DMS79 treated with DMSO at 0.1 percent for 48 hours (cell line): ENCODE measurements around the gene GDPD3.

Experiments
- DNase-seq: peaks from one replicate; lab custom pipeline; 2025; lab: John Stamatoyannopoulos, UW

Gene GDPD3

DNA sequence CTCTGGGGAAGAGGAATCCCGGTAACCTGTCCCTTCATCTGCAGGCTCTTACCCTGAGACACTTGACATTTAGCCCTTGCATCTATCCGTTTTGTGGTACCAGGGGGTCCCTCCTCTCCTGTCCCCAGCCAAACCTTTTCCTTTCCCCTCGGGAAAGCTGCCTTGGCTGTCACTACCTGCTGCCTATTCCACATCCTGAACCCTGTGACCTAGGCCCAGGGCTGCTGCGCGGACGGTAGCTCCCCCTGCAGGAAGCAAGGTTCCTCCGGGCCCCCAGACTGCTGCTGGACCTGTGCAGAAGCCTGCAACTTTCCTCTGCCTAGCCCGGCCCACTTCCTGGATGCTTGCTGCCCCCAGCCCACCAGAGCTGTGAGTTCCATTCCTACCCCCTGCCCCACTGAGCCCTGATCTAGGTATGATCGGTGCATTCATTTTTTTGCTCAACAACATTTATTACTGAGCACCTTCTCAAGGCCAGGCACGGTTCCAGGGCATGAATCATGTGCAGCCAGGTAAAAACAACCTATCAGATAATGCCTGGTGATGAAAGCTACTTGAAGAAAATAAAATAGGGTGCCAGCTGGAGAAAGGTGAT, 58.3 kb downstream of the GDPD3 start:
- DNase-seq = peak; percentile 90
